Measurements from ENCODE around the gene TRAPPC1. TPM values are rescaled to one million over a fixed set of nuclear protein-coding genes. Genes with fewer than 3 reads are reported as not detected.

Gene TRAPPC1
- total and polyA plus RNA-seq, 2 of the 8 experiments (the other 6 are each of a cell fraction or from before 2014, with no cell fraction given) = 114 to 170 TPM

DNA sequence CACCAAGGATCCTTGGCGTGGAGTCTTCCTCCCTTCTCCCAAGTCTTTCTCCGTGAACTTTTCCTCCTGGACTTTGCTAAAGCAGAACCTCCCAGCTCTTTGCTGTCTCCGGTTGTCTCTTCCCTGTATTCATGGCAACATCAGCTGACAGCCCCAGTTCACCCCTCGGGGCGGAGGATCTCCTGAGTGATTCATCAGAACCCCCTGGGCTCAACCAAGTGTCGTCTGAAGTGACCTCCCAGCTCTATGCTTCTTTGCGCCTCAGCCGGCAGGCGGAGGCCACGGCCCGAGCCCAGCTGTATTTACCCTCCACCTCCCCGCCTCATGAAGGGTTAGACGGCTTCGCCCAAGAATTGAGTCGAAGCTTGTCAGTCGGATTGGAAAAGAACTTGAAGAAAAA, 1.2 kb upstream of the TRAPPC1 start:
- 57% methylated on average over 16 of the region's 16 CpGs; no CpG with 5 or more reads in 1 of the 2 experiments for WGBS, 2 experiments (ENCODE audit: extremely low coverage in 1 of 2, insufficient coverage in 1 of 2, insufficient read length in 1 of 2, insufficient replicate concordance in 2 of 2, low coverage in 1 of 2, low lambda C conversion rate in 2 of 2, missing lambda C conversion rate in 1 of 2)
- POLR2A ChIA-PET (ENCODE audit: partially characterized antibody) = interaction anchor here (0.5 to 3.3 kb wide), 7 partner anchors 9 to 150 kb away, joined by 3 to 11 read pairs (median 5); partner anchors contain the start of genes NAA38 and RNF227
- no peak for TF ChIP-seq NRF1 (IDR thresholded peaks at IDR 0.05; ENCODE audit: low read depth, low read length)
- TF ChIP-seq, protein P1, sequence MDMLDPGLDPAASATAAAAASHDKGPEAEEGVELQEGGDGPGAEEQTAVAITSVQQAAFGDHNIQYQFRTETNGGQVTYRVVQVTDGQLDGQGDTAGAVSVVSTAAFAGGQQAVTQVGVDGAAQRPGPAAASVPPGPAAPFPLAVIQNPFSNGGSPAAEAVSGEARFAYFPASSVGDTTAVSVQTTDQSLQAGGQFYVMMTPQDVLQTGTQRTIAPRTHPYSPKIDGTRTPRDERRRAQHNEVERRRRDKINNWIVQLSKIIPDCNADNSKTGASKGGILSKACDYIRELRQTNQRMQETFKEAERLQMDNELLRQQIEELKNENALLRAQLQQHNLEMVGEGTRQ (IDR thresholded peaks at IDR 0.05; ENCODE audit: low read length) = no peak
- no peak for TF ChIP-seq SP1 (IDR thresholded peaks at IDR 0.05; ENCODE audit: low read depth, low read length)
- TF ChIP-seq SRF (IDR thresholded peaks at IDR 0.05; ENCODE audit: low read depth, low read length) = no peak
- no peak for TF ChIP-seq FOSL1 (IDR thresholded peaks at IDR 0.05; ENCODE audit: insufficient read depth, low read depth, low read length)
- TF ChIP-seq TAF7 (optimal IDR thresholded peaks at IDR 0.05; ENCODE audit: borderline replicate concordance, low read depth, low read length) = no peak
- no peak for TF ChIP-seq TCF12 (IDR thresholded peaks at IDR 0.05; ENCODE audit: low read depth, low read length)
- TF ChIP-seq, protein P2, sequence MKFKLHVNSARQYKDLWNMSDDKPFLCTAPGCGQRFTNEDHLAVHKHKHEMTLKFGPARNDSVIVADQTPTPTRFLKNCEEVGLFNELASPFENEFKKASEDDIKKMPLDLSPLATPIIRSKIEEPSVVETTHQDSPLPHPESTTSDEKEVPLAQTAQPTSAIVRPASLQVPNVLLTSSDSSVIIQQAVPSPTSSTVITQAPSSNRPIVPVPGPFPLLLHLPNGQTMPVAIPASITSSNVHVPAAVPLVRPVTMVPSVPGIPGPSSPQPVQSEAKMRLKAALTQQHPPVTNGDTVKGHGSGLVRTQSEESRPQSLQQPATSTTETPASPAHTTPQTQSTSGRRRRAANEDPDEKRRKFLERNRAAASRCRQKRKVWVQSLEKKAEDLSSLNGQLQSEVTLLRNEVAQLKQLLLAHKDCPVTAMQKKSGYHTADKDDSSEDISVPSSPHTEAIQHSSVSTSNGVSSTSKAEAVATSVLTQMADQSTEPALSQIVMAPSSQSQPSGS (IDR thresholded peaks at IDR 0.05; ENCODE audit: low read length) = no peak
- TF ChIP-seq CHD1 (IDR thresholded peaks at IDR 0.05; ENCODE audit: low read depth, low read length) = no peak
- no peak for TF ChIP-seq SP4 (IDR thresholded peaks at IDR 0.05; ENCODE audit: low read length)
- TF ChIP-seq KDM4A (IDR thresholded peaks at IDR 0.05; ENCODE audit: low read depth, low read length, severe bottlenecking) = no peak

More for the DNA sequence above, 1.2 kb upstream of the TRAPPC1 start:
- DNase-seq (ENCODE audit: low read depth in 1 of 2, low spot score in 2 of 2) (peak in 1 of 2 experiments; percentile 46), FAIRE-seq (no peak)
- Histone ChIP-seq H3K18ac (ENCODE audit: extremely low read depth, low read length) (no peak overlapping the region), H3K23me2 (ENCODE audit: low read depth, low read length) (peaks cover 15% of the 10 kb centered on the region), H4K8ac (ENCODE audit: extremely low read depth, insufficient read depth, low read length) (no peak overlapping the region), H3K4ac (replicated peaks; ENCODE audit: insufficient read length, low read depth, low read length) (no peak overlapping the region), H2BK5ac (ENCODE audit: low read depth, low read length) (no peak overlapping the region), H3K79me1 (ENCODE audit: low read depth, low read length) (no peaks in the 10 kb centered on the region), H4K20me1 (replicated peaks in 1 of 2; ENCODE audit: control insufficient read depth in 1 of 2, insufficient read depth in 2 of 2, low read length in 2 of 2) (peaks cover 0 to 5% of the 10 kb centered on the region in 2 experiments), H3K79me2 (ENCODE audit: control insufficient read depth in 1 of 2, insufficient read depth in 2 of 2, low read length in 2 of 2) (0 out of 4 replicates have a peak, but pooled peaks cover 0 to 4% of the 10 kb centered on the region in 2 experiments), H3K9me3 (ENCODE audit: insufficient read depth in 2 of 2, low read depth in 1 of 2, low read length in 1 of 2) (no peaks in the 10 kb centered on the region), H3K14ac (ENCODE audit: insufficient read length) (no peak overlapping the region), H3K27me3 (replicated peaks in 1 of 4; ENCODE audit: control insufficient read depth in 3 of 4, extremely low read depth in 1 of 4, insufficient read depth in 3 of 4, low read length in 3 of 4) (peaks cover 11 to 18% (median 15%) of the 10 kb centered on the region in 4 experiments), H4K5ac (ENCODE audit: insufficient read length, low read depth, low read length) (no peak overlapping the region), H2BK120ac (replicated peaks; ENCODE audit: low read depth, low read length) (no peak overlapping the region), H4K91ac (replicated peaks; ENCODE audit: insufficient read length, low read length) (no peak overlapping the region), H2AFZ (ENCODE audit: low read length) (peak overlapping the region; percentile 93; the same call in 1 of the 2 replicates), H3K27ac (ENCODE audit: low read depth, low read length) (no peak overlapping the region), H2BK20ac (ENCODE audit: low read length) (no peak overlapping the region), H2BK15ac (ENCODE audit: low read length) (no peak overlapping the region), H2BK12ac (ENCODE audit: low read depth, low read length) (no peak overlapping the region), H3K56ac (replicated peaks; ENCODE audit: insufficient read length, low read depth, low read length) (no peak overlapping the region), H3K4me3 (ENCODE audit: extremely low read depth in 1 of 4, insufficient read depth in 2 of 4, low read depth in 3 of 4, low read length in 4 of 4) (peak overlapping the region; percentile 80 to 95 (median 89)), H3K36me3 (ENCODE audit: control insufficient read depth in 2 of 4, insufficient read depth in 4 of 4, low read length in 3 of 4) (peaks cover 5 to 19% (median 9%) of the 10 kb centered on the region in 4 experiments; a peak in 5 of 8 replicates), H2AK5ac (ENCODE audit: low read depth, low read length) (no peak overlapping the region), H3K4me1 (replicated peaks in 1 of 4; ENCODE audit: control insufficient read depth in 3 of 4, insufficient read depth in 4 of 4, low read length in 3 of 4) (peaks cover 0 to 5% (median 3%) of the 10 kb centered on the region in 4 experiments; a peak in 4 of 7 replicates), H3K4me2 (ENCODE audit: insufficient read depth in 1 of 2, low read depth in 2 of 2, low read length in 2 of 2) (peak overlapping the region; percentile 96 to 98), H3K23ac (ENCODE audit: insufficient read length) (no peak overlapping the region), H3K9ac (replicated peaks in 1 of 4; ENCODE audit: extremely low read depth in 1 of 4, low read depth in 3 of 4, low read length in 3 of 4) (peak overlapping the region in 3 of 4 experiments; percentile 26 to 69 (median 67); a peak in 4 of 7 replicates)
- CTCF ChIA-PET (ENCODE audit: partially characterized antibody) = interaction anchor here (0.6 to 5.7 kb wide), 27 partner anchors 10 to 189 kb away, joined by 3 to 33 read pairs (median 4); partner anchors contain the start of gene ALOXE3
